M059J (cell line): Measurements from ENCODE around the gene YPEL2. TPM values are rescaled to one million over a fixed set of nuclear protein-coding genes. Genes with fewer than 3 reads are reported as not detected.
A peak's percentile ranks its signal among the peaks of the same experiment; 100 is the strongest.
"Not testable (repeated sequence)": the region's sequence is repeated elsewhere in the genome, so short reads cannot be mapped to it uniquely, and the experiment has no call there.

Source experiments
- DNase-seq: peaks from one replicate; pipeline ENCODE4 v3.0.0-alpha.2; 2012; ENCODE audit warnings: low read depth
- total RNA-seq: library from RNA; depleted of rRNA; stranded (reverse); fragments of >200 nt; shearing (Covaris generic); gene quantifications from 2 replicates; pipeline ENCODE4 v1.2.3, GENCODE V29; 2014

Gene YPEL2
- total RNA-seq, 1 experiment from 2014 or later = 1.7 TPM

DNA sequence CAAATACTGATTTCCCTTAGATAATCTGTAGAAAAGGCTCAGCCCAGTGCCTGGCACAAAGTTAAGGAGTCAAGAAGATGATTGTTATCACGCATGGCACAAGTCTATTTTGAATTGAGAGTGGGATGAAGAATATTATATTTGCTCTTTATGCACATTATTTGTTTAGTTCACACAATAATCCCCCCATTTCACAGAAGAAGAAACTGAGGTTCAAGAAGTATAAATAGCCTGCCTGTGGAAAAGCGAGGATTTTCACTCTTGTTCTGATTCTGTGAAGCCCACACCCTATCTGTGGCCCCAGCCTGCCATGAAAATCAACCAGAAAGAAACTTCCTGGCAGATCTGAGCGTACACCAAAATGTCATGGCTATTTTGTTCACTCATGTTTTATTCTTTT, 73.0 kb downstream of the YPEL2 start:
- no peak for DNase-seq

- DNase-seq = no peak
These were observed 74.7 kb downstream of the YPEL2 start for GRCh38 chr17:59405944-59406705.

GRCh38 chr17:59406808-59407381, 75.4 kb downstream of the YPEL2 start:
- DNase-seq = peak; percentile 86

DNA sequence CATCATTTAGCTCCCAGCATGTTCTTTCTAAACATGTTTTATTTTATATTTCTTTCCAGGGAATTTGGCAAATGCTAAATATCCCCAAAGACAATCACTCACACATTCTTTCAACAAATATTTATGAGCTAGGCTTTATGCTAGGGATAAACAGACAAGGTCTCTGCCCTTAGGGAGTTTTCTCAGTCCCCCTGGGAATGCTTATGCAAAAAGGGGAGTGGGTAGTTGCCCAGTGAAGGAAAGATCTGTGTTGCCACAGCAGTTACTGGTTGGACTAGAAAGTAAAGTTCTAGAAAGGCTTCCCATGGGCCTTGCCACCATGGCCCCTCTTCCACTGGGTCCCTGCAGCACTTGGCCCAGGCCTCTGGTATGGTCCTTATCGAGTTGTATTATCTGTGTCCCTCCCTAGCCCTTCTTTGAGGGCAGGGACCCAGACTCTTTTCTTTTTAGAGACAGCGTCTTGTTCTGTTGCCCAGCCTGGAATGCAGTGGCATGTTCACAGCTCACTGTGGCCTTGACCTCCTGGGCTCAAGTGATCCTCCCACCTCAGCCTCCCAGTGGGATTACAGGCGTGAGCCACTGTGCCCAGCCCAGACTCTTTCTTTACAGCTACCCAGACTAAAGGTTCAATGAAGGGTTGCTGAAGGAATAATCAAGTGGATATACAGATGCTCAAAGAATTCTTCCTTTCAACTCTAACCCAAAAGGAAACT, 78.0 kb downstream of the YPEL2 start:
- no peak for DNase-seq

GRCh38 chr17:59410049-59410437, 78.6 kb downstream of the YPEL2 start:
- no peak for DNase-seq

DNA sequence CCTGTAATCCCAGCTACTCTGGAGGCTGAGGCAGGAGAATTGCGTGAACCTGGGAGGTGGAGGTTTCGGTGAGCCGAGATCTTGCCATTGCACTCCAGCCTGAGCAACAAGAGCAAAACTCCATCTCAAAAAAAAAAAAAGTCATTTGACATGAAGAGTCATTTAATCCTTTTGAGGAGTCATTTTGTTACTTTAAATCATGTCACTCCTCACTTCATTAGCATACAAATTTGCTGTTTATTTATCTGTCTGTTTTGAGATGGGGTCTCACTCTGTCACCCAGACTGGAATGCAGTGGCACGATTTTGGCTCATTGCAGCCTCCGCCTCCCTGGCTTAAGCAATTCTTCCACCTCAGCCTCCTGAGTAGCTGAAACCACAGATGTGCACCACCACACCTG, 81.0 kb downstream of the YPEL2 start:
- DNase-seq = not testable (repeated sequence)

DNA sequence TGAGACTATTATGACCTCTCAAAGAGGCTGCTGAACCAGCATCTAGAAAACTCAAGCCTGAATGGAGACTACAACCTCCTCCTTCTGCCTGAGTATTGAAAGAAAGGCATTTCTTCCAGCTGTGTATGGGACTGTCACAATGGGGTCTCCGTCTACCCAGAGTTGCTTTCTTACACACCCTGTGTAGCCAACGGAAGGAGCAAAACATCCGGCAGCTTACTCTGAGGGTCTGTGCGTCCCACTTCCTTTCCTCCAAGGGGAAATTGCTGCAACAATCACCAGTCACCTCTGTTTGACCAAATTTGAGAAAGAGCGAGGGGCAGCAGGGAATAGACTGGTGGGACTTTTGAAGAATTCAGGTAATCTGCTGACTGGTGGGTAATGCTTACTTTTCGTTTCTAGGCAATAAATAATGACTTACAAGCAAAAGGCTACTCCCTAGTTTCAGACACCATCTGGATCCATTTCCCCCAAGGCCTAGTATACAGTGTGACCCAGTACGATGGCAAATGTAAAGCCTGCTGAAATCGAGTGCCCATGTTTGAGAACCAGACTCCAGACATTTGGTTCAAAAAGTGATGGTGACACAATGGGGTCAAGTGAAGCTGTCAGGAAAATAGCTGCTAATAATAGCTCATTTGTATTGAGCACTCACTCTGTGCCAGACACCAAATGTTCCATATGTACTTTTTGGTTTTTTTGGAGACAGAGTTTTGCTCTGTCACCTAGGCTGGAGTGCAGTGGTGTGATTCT, 81.7 kb downstream of the YPEL2 start:
- no peak for DNase-seq

GRCh38 chr17:59415397-59415796, 83.9 kb downstream of the YPEL2 start:
- no peak for DNase-seq

DNA sequence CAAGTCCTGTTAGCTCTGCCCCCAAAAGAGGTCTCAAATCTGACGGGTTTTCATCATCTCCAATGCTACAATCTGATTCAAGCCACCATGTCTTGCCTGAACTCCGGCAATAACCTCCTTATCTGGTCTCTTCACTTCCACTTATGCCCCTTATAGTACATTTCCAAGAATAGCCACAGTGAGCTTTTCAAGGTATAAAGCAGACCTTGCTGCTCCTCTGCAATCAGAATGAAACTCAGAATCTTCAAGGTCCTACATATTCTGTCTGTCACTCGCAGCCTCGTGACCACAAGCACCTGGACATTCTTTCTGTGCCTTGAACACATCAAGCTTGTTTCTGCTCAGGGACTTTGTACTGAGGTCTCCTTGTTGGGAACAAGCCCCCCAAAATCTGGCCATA, 84.7 kb downstream of the YPEL2 start:
- no peak for DNase-seq

- DNase-seq = no peak
These were observed 86.0 kb downstream of the YPEL2 start for GRCh38 chr17:59417452-59417851.

DNA sequence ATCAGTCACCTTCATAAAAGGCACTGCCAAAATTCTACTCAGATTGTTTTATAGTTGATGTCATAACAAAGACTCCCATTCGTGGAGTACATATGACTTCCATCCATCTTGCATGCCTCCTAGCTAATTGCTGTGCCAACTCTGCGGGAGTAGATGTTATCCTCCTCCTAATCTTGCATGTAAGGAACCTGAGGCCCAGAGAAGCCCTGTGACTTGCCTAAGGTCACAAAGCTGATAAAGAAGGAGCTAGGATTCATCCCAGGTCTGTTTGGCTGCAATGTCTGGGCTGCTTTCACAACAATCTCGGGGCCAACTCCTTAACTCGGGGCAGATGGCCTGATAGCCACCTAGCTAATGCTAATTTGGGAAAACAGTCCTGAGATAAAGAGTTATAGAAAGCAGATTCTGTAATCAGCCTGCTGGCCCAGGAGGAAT, 87.3 kb downstream of the YPEL2 start:
- peak; percentile 13 for DNase-seq

DNA sequence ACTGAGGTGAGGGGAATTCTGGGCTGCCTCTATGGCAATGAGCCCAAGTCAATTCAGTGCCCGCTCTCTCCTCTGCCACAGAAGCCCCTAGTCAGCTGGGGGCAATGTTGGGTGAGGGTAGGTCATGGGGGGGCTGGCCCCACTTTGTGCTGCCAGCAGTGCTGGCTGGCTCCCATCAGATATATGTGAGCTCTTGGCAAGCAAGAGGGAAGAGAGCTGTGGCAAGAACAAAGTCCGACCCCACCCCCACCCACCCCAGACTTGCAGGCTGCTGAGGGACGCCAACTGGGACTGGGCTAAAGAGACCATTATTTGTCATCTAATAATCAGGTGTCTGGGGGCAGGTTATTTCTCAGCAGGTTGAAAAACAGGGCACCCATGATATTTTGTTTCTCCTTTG, 89.4 kb downstream of the YPEL2 start:
- no peak for DNase-seq

- no peak for DNase-seq
These were observed 90.3 kb downstream of the YPEL2 start for GRCh38 chr17:59421722-59422121.

- peak; percentile 87 for DNase-seq
These were observed 91.8 kb downstream of the YPEL2 start for GRCh38 chr17:59423137-59423724.

- DNase-seq = no peak
These were observed 92.4 kb downstream of the YPEL2 start for GRCh38 chr17:59423903-59424302.

GRCh38 chr17:59424331-59424730, 92.9 kb downstream of the YPEL2 start:
- DNase-seq = no peak

DNA sequence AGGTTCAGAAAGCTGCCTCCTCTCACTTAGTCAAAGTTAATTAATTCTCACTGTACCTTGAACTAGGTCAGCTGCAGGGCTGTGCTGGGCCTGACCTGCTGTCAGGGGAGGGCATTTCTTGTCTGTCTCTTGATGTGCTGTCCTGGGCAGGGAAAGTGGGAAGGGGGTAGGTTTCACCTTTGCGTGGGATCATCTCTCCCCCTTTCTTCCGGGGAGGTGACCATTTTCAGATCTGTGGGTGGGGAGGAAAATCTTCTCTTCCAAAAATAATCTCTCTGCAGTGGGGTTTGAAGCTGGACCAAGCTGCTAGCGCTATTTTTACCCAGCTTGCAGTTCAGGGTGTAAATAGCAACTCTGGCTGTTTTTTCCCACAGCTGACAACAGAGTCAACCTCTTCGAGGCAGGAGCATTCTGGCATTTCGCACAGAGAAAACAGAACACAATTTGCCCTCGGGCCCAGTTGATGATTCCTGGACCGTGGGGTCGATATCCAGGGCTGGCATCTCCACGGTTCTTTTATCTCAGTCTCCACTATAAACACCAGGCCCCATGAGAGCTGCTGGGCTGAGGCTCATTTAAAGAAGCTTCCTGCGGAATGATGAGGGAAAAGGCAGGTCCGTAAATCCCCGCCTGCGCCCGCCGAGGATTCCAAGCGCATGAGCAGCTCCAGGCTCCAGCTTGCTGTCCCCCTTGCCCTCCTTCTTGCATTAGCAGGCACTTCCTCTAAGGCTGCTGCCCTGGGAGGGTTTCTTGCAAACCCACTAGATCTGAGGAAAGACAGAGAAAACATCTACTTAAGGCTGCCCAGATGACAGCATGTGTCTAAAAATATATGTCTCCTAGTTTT, 93.9 kb downstream of the YPEL2 start:
- no peak for DNase-seq

DNA sequence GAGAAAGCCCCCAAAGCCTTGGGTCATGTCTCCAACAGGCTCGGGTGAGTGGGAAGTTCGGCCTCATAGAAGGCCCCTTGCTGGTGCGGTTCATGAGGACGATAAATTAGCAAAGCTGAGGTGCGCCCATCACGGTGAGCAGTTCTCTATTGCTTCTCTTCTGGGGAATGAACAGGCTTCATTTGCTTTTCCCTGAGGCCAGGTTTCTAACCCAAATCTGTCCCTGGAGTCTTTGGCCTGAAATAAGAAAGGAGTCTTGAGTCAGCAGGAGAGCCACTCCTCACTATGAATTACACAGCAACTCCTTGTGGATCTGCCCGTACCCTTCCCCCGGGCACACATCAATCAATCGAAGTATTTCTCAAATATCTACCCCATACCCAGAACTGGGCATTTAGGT, 94.6 kb downstream of the YPEL2 start:
- DNase-seq = no peak

- peak; percentile 86 for DNase-seq
These were observed 96.0 kb downstream of the YPEL2 start for GRCh38 chr17:59427425-59427921.

DNA sequence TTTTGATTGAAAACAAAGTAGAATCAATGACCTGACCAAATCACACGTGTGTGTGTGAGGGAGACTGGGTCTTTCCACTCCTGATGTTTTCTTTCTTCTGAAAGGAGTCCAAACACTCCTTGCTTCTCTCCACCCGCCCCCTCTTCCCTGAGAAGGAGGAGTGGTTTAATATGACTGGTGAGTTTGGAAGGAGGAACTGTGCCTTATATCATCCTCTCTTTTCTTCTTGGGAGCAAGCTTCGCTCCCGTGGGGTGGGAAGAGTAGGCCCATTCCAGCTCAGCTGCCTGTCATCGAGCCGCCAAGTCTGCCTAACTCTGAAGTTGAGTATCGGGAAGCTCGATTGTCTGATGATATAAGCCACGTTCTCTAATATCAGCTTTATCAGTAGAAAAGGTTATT, 96.5 kb downstream of the YPEL2 start:
- peak; percentile 35 for DNase-seq
